ENCODE results near the gene ASGR2.

DNA sequence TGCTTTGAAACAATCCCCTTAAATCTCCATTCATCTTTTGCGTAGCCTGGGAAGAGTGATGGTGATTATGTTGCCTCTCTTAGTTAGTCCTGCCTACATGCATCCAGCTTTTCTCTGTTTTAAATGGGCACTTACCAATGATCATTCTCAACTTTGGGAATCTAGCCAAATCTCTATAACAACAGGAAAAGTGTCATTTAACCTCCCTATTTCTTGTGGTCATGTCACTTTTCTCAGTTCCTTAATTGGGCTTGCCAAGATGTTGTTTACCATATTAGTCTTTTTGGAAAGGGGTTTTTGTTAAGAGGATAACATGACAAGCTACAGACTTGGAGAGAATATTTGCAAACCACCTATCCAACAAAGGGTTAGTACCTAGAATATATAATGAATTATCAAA is 19.0 kb downstream of the ASGR2 start:
- TF ChIP-seq, protein P1, sequence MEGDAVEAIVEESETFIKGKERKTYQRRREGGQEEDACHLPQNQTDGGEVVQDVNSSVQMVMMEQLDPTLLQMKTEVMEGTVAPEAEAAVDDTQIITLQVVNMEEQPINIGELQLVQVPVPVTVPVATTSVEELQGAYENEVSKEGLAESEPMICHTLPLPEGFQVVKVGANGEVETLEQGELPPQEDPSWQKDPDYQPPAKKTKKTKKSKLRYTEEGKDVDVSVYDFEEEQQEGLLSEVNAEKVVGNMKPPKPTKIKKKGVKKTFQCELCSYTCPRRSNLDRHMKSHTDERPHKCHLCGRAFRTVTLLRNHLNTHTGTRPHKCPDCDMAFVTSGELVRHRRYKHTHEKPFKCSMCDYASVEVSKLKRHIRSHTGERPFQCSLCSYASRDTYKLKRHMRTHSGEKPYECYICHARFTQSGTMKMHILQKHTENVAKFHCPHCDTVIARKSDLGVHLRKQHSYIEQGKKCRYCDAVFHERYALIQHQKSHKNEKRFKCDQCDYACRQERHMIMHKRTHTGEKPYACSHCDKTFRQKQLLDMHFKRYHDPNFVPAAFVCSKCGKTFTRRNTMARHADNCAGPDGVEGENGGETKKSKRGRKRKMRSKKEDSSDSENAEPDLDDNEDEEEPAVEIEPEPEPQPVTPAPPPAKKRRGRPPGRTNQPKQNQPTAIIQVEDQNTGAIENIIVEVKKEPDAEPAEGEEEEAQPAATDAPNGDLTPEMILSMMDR (IDR thresholded peaks at IDR 0.05) = no peak
- TF ChIP-seq EP300 (IDR thresholded peaks at IDR 0.05) (no peak), PHF8 (IDR thresholded peaks at IDR 0.05; ENCODE audit: borderline replicate concordance, low read depth) (no peak), RAD21 (conservative IDR thresholded peaks at IDR 0.05 in 1 of 2, IDR thresholded peaks at IDR 0.05 in 1 of 2) (no peak), ZSCAN20 (CRISPR knock-in tag; IDR thresholded peaks at IDR 0.05) (no peak), CHD2 (IDR thresholded peaks at IDR 0.05; ENCODE audit: low read length, partially characterized antibody) (no peak), RFX5 (IDR thresholded peaks at IDR 0.05) (no peak), CBX8 (IDR thresholded peaks at IDR 0.05) (no peak), POLR2A (IDR thresholded peaks at IDR 0.05; ENCODE audit: low read length) (no peak), MYC (IDR thresholded peaks at IDR 0.05; ENCODE audit: borderline replicate concordance, low read length) (no peak), MAFK (IDR thresholded peaks at IDR 0.05; ENCODE audit: partially characterized antibody) (no peak)
- TF ChIP-seq, protein P2, sequence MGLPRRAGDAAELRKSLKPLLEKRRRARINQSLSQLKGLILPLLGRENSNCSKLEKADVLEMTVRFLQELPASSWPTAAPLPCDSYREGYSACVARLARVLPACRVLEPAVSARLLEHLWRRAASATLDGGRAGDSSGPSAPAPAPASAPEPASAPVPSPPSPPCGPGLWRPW (IDR thresholded peaks at IDR 0.05) = no peak

Measured in A549 (cell line).